H9 (cell line): ENCODE data around the gene HEATR5B. TPM values are rescaled to one million over a fixed set of nuclear protein-coding genes. Genes with fewer than 3 reads are reported as not detected.

Source experiments
- DNase-seq: peaks from one replicate; pipeline ENCODE4 v3.0.0-alpha.2; 2017
- H2AFZ ChIP-seq: one replicate; pipeline ENCODE4 v1.6.1; 2013; ENCODE audit warnings: mild to moderate bottlenecking, low read length, control low read depth, moderate library complexity
- H2AK5ac ChIP-seq: 2 replicates; pipeline ENCODE4 v1.6.1; 2013; ENCODE audit warnings: low read length, control low read depth, mixed read lengths; ENCODE audit not compliant: insufficient read length
- H2BK120ac ChIP-seq: one replicate; pipeline ENCODE4 v1.6.1; 2013; ENCODE audit warnings: low read depth, mild to moderate bottlenecking, low read length, control low read depth, inconsistent platforms; ENCODE audit not compliant: poor library complexity, severe bottlenecking
- H2BK12ac ChIP-seq: 2 replicates; pipeline ENCODE4 v1.6.1; 2013; ENCODE audit warnings: low read length, control low read depth, mixed read lengths, low read depth; ENCODE audit not compliant: insufficient read length
- H2BK15ac ChIP-seq: 2 replicates; pipeline ENCODE4 v1.6.1; 2013; ENCODE audit warnings: low read depth, low read length, control low read depth
- H2BK20ac ChIP-seq: one replicate; pipeline ENCODE4 v1.6.1; 2013; ENCODE audit warnings: low read depth, mild to moderate bottlenecking, low read length, control low read depth, inconsistent platforms; ENCODE audit not compliant: poor library complexity, severe bottlenecking
- H2BK5ac ChIP-seq: 2 replicates; pipeline ENCODE4 v1.6.1; 2013; ENCODE audit warnings: low read length, control low read depth, mixed read lengths; ENCODE audit not compliant: insufficient read length
- H3K14ac ChIP-seq: 2 replicates; pipeline ENCODE4 v1.6.1; 2013; ENCODE audit warnings: low read length, control low read depth; ENCODE audit not compliant: insufficient read depth
- H3K18ac ChIP-seq: 2 replicates; pipeline ENCODE4 v1.6.1; 2013; ENCODE audit warnings: low read depth, mild to moderate bottlenecking, mixed read lengths, low read length, control low read depth; ENCODE audit not compliant: insufficient read length
- H3K23ac ChIP-seq: 2 replicates; pipeline ENCODE4 v1.6.1; 2013; ENCODE audit warnings: low read length, control low read depth, mixed read lengths, low read depth; ENCODE audit not compliant: insufficient read length
- H3K23me2 ChIP-seq: 2 replicates; pipeline ENCODE4 v1.6.1; 2013; ENCODE audit warnings: low read depth, mild to moderate bottlenecking, mixed read lengths, low read length, control low read depth; ENCODE audit not compliant: insufficient read length, poor library complexity, severe bottlenecking
- H3K27ac ChIP-seq: 2 replicates; pipeline ENCODE4 v1.5.1; 2013; ENCODE audit warnings: low read length, control low read depth, mixed read lengths, low read depth; ENCODE audit not compliant: insufficient read length
- H3K27me3 ChIP-seq: 2 replicates; pipeline ENCODE4 v1.6.1; 2013; ENCODE audit warnings: low read length, control low read depth, inconsistent platforms; ENCODE audit not compliant: insufficient read depth
- H3K4ac ChIP-seq: 2 replicates; pipeline ENCODE4 v1.6.1; 2013; ENCODE audit warnings: low read depth, mild to moderate bottlenecking, control low read depth, inconsistent platforms, low read length, moderate library complexity
- H3K4me1 ChIP-seq: 2 replicates; pipeline ENCODE4 v1.6.1; 2013; ENCODE audit warnings: low read length, control low read depth, inconsistent platforms; ENCODE audit not compliant: insufficient read depth
- H3K4me2 ChIP-seq: 2 replicates; pipeline ENCODE4 v1.6.1; 2013; ENCODE audit warnings: low read length, control low read depth, mixed read lengths; ENCODE audit not compliant: insufficient read length, insufficient read depth
- H3K56ac ChIP-seq: 2 replicates; pipeline ENCODE4 v1.6.1; 2013; ENCODE audit warnings: low read depth, mild to moderate bottlenecking, mixed read lengths, low read length, control low read depth; ENCODE audit not compliant: insufficient read length
- H3K79me1 ChIP-seq: 2 replicates; pipeline ENCODE4 v1.6.1; 2013; ENCODE audit warnings: low read depth, mild to moderate bottlenecking, moderate library complexity, low read length, control low read depth, inconsistent platforms; ENCODE audit not compliant: insufficient read depth, poor library complexity, severe bottlenecking
- H3K79me2 ChIP-seq: 2 replicates; pipeline ENCODE4 v1.6.1; 2013; ENCODE audit warnings: low read length, control low read depth, inconsistent platforms; ENCODE audit not compliant: insufficient read depth
- H3K9ac ChIP-seq: 2 replicates; pipeline ENCODE4 v1.6.1; 2013; ENCODE audit warnings: low read length, control low read depth, mixed read lengths; ENCODE audit not compliant: insufficient read length; ENCODE audit errors: extremely low read depth
- H3K9me3 ChIP-seq: one replicate; pipeline ENCODE4 v1.6.1; 2013; ENCODE audit warnings: low read depth, low read length, inconsistent platforms; ENCODE audit not compliant: control insufficient read depth
- H3T11ph ChIP-seq: one replicate; pipeline ENCODE4 v1.6.1; 2013; ENCODE audit warnings: mild to moderate bottlenecking, low read length, control low read depth, inconsistent platforms
- H4K20me1 ChIP-seq: one replicate; pipeline ENCODE4 v1.6.1; 2013; ENCODE audit not compliant: control insufficient read depth, insufficient read length, insufficient read depth
- H4K5ac ChIP-seq: 2 replicates; pipeline ENCODE4 v1.6.1; 2013; ENCODE audit warnings: low read depth, mild to moderate bottlenecking, mixed read lengths, low read length, control low read depth; ENCODE audit not compliant: insufficient read length
- H4K8ac ChIP-seq: replicated peaks from 2 replicates; pipeline ENCODE4 v1.6.1; 2013; ENCODE audit warnings: low read length, control low read depth, mixed read lengths, low read depth; ENCODE audit not compliant: insufficient read length
- H4K91ac ChIP-seq: 2 replicates; pipeline ENCODE4 v1.6.1; 2013; ENCODE audit warnings: low read depth, mild to moderate bottlenecking, moderate library complexity, mixed read lengths, low read length, control low read depth; ENCODE audit not compliant: insufficient read length
- H3K27ac Mint-ChIP-seq, 3 experiments: 2 replicates in 2 of 3; 3 replicates in 1 of 3; pipeline ENCODE4 v1.8.0; 2020 to 2021; ENCODE audit warnings: mixed read lengths in 3 of 3, mild to moderate bottlenecking in 1 of 3, moderate library complexity in 1 of 3
- H3K27me3 Mint-ChIP-seq: 2 replicates; pipeline ENCODE4 v1.8.0; 2021; ENCODE audit warnings: low read depth, mild to moderate bottlenecking, moderate library complexity, mixed read lengths
- H3K36me3 Mint-ChIP-seq, 3 experiments: 2 replicates in 2 of 3; 3 replicates in 1 of 3; pipeline ENCODE4 v1.8.0; 2020 to 2021; ENCODE audit warnings: low read depth in 3 of 3, mixed read lengths in 3 of 3; ENCODE audit not compliant: insufficient read depth in 1 of 3
- H3K4me1 Mint-ChIP-seq, 2 experiments: 2 replicates each; pipeline ENCODE4 v1.8.0; 2020; ENCODE audit warnings: mixed read lengths in 2 of 2
- H3K4me3 Mint-ChIP-seq, 2 experiments: 2 replicates in 1 of 2; 3 replicates in 1 of 2; pipeline ENCODE4 v1.8.0; 2020 to 2021; ENCODE audit warnings: mild to moderate bottlenecking in 2 of 2, mixed read lengths in 2 of 2, moderate library complexity in 1 of 2
- H3K9me3 Mint-ChIP-seq, 2 experiments: 2 replicates in 1 of 2; 3 replicates in 1 of 2; pipeline ENCODE4 v1.8.0; 2020; ENCODE audit warnings: mild to moderate bottlenecking in 2 of 2, mixed read lengths in 2 of 2, moderate library complexity in 1 of 2
- WGBS: extraction: QIAGEN DNeasy Blood & Tissue Kit; methylation state at CpG from one replicate; pipeline ENCODE4 v1.1.7; 2013; ENCODE audit warnings: missing lambda C conversion rate, low lambda C conversion rate, mixed read lengths; ENCODE audit not compliant: insufficient read length; ENCODE audit errors: extremely low coverage; 5-methylcytosine and 5-hydroxymethylcytosine counted together
- total RNA-seq: library from RNA; stranded (reverse); gene quantifications from 2 replicates; pipeline ENCODE4 v1.2.1, GENCODE V29; 2021
- TF ChIP-seq, protein P1 (sequence below): fragments of 200-600 bp; sonication (generic); conservative IDR thresholded peaks from 3 replicates; pipeline ENCODE4 v1.8.0; 2021; ENCODE audit warnings: antibody characterized with exemption, mild to moderate bottlenecking

HEATR5B gene
- total RNA-seq, 1 experiment from 2014 or later = 14.0 TPM

- H2BK120ac ChIP-seq = no peak overlapping the region
- no peaks in the 10 kb centered on the region for H3K4me1 ChIP-seq
- no peak overlapping the region for H3K18ac ChIP-seq
- H3K27me3 ChIP-seq = no peaks in the 10 kb centered on the region
- WGBS = no CpG with 5 or more reads among the region's 1 CpG
- no peaks in the 10 kb centered on the region for H4K20me1 ChIP-seq
- H2AFZ ChIP-seq = no peak overlapping the region
- H3K23me2 ChIP-seq = peaks cover 2% of the 10 kb centered on the region
- H3K4me2 ChIP-seq = no peak overlapping the region
- no peak overlapping the region for H3K9ac ChIP-seq
- Mint-ChIP-seq H3K27ac (no peak overlapping the region), H3K4me3 (no peak overlapping the region), H3K9me3 (no peaks in the 10 kb centered on the region), H3K4me1 (peaks cover 4 to 5% of the 10 kb centered on the region in 2 experiments; a peak in 2 of 4 replicates), H3K27me3 (no peaks in the 10 kb centered on the region), H3K36me3 (peaks cover 0 to 10% (median 1%) of the 10 kb centered on the region in 3 experiments; a peak in 1 of 7 replicates)
- H3T11ph ChIP-seq = no peak overlapping the region
- no peak overlapping the region for H3K56ac ChIP-seq
- no peak overlapping the region for H3K27ac ChIP-seq
- H2BK12ac ChIP-seq = no peak overlapping the region
- H4K91ac ChIP-seq = no peak overlapping the region
- no peak overlapping the region for H3K14ac ChIP-seq
- H2BK15ac ChIP-seq = no peak overlapping the region
- H3K23ac ChIP-seq = no peak overlapping the region
- no peak overlapping the region for H2BK20ac ChIP-seq
- no peak overlapping the region for H4K5ac ChIP-seq
- H4K8ac ChIP-seq = no peak overlapping the region
- no peak for DNase-seq
- no peaks in the 10 kb centered on the region for H3K79me1 ChIP-seq
- no peak overlapping the region for H3K4ac ChIP-seq
- no peaks in the 10 kb centered on the region for H3K79me2 ChIP-seq
- no peak overlapping the region for H2AK5ac ChIP-seq
- TF ChIP-seq, protein P1, sequence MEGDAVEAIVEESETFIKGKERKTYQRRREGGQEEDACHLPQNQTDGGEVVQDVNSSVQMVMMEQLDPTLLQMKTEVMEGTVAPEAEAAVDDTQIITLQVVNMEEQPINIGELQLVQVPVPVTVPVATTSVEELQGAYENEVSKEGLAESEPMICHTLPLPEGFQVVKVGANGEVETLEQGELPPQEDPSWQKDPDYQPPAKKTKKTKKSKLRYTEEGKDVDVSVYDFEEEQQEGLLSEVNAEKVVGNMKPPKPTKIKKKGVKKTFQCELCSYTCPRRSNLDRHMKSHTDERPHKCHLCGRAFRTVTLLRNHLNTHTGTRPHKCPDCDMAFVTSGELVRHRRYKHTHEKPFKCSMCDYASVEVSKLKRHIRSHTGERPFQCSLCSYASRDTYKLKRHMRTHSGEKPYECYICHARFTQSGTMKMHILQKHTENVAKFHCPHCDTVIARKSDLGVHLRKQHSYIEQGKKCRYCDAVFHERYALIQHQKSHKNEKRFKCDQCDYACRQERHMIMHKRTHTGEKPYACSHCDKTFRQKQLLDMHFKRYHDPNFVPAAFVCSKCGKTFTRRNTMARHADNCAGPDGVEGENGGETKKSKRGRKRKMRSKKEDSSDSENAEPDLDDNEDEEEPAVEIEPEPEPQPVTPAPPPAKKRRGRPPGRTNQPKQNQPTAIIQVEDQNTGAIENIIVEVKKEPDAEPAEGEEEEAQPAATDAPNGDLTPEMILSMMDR = no peak
- no peaks in the 10 kb centered on the region for H3K9me3 ChIP-seq
- H2BK5ac ChIP-seq = no peak overlapping the region
Measured at GRCh38 chr2:37085731-37086147, 1.6 kb upstream of the HEATR5B start.
